Breast epithelium (tissue), 3 donors: ENCODE measurements around the gene PC.

ENCODE experiments used
- CTCF ChIP-seq, 3 donors: fragments of 450-650 bp; IDR thresholded peaks; one replicate each; pipeline ENCODE4 v1.5.1; 2016 to 2017; ENCODE audit warnings: antibody characterized with exemption in 3 of 3, mild to moderate bottlenecking in 3 of 3, moderate library complexity in 3 of 3
- POLR2AphosphoS5 ChIP-seq, 3 donors: sonication (generic); formaldehyde crosslinking; IDR thresholded peaks; one replicate each; pipeline ENCODE4 v1.6.1; 2017; ENCODE audit warnings: antibody characterized with exemption in 3 of 3

- TF ChIP-seq CTCF (IDR thresholded peaks at IDR 0.05), result no peak
- TF ChIP-seq POLR2AphosphoS5 (IDR thresholded peaks at IDR 0.05), result no peak
Measured at GRCh38 chr11:67002921-67003411, 44.8 kb upstream of the PC start.
